ENCODE measurements around the gene COMTD1.

The COMTD1 gene

GRCh38 chr10:75269605-75270004 lies 33.8 kb upstream of the COMTD1 start:
- H3K27ac ChIP-seq (ENCODE audit: low read length): no peak overlapping the region
- H2AFZ ChIP-seq (ENCODE audit: low read depth, low read length): no peak overlapping the region
- no peaks in the 10 kb centered on the region for H3K36me3 ChIP-seq (replicated peaks; ENCODE audit: low read depth, low read length)
- no peaks in the 10 kb centered on the region for H3K9me3 ChIP-seq (ENCODE audit: insufficient read depth, low read length)
- H3K4me2 ChIP-seq (ENCODE audit: low read length): no peak overlapping the region
- no peaks in the 10 kb centered on the region for H3K4me1 ChIP-seq (ENCODE audit: low read length)
- H3K79me2 ChIP-seq (ENCODE audit: low read length): no peaks in the 10 kb centered on the region
- TF ChIP-seq CTCF (IDR thresholded peaks at IDR 0.05; ENCODE audit: low read depth, low read length) (no peak), EZH2phosphoT487 (IDR thresholded peaks at IDR 0.05; ENCODE audit: low read depth) (no peak)
- H3K9ac ChIP-seq (ENCODE audit: low read length): no peak overlapping the region
- H3K4me3 ChIP-seq (ENCODE audit: low read length): no peak overlapping the region
- no peaks in the 10 kb centered on the region for H4K20me1 ChIP-seq (ENCODE audit: insufficient read depth, low read length)
- no peaks in the 10 kb centered on the region for H3K27me3 ChIP-seq (ENCODE audit: low read depth, low read length)

- Histone ChIP-seq H3K9me3 (ENCODE audit: insufficient read depth, low read length) (no peaks in the 10 kb centered on the region), H3K4me2 (ENCODE audit: low read length) (no peak overlapping the region), H3K27me3 (ENCODE audit: low read depth, low read length) (no peaks in the 10 kb centered on the region), H2AFZ (ENCODE audit: low read depth, low read length) (no peak overlapping the region), H3K79me2 (ENCODE audit: low read length) (no peaks in the 10 kb centered on the region), H3K9ac (ENCODE audit: low read length) (no peak overlapping the region), H3K27ac (ENCODE audit: low read length) (no peak overlapping the region), H3K4me3 (ENCODE audit: low read length) (no peak overlapping the region), H3K36me3 (replicated peaks; ENCODE audit: low read depth, low read length) (no peaks in the 10 kb centered on the region), H3K4me1 (ENCODE audit: low read length) (no peaks in the 10 kb centered on the region), H4K20me1 (ENCODE audit: insufficient read depth, low read length) (no peaks in the 10 kb centered on the region)
- no peak for TF ChIP-seq EZH2phosphoT487 (IDR thresholded peaks at IDR 0.05; ENCODE audit: low read depth)
- no peak for TF ChIP-seq CTCF (IDR thresholded peaks at IDR 0.05; ENCODE audit: low read depth, low read length)
Observed at GRCh38 chr10:75266945-75267344, 31.2 kb upstream of the COMTD1 start.

GRCh38 chr10:75265856-75266255 lies 30.1 kb upstream of the COMTD1 start:
- H3K4me1 ChIP-seq (ENCODE audit: low read length): no peaks in the 10 kb centered on the region
- no peak overlapping the region for H3K4me3 ChIP-seq (ENCODE audit: low read length)
- H3K27ac ChIP-seq (ENCODE audit: low read length): no peak overlapping the region

GRCh38 chr10:75263806-75264205 lies 28.0 kb upstream of the COMTD1 start:
- Histone ChIP-seq H3K9me3 (ENCODE audit: insufficient read depth, low read length) (no peaks in the 10 kb centered on the region), H3K27me3 (ENCODE audit: low read depth, low read length) (no peaks in the 10 kb centered on the region), H4K20me1 (ENCODE audit: insufficient read depth, low read length) (no peaks in the 10 kb centered on the region), H3K4me1 (ENCODE audit: low read length) (no peaks in the 10 kb centered on the region), H3K9ac (ENCODE audit: low read length) (no peak overlapping the region), H3K4me2 (ENCODE audit: low read length) (no peak overlapping the region), H3K79me2 (ENCODE audit: low read length) (no peaks in the 10 kb centered on the region), H3K36me3 (replicated peaks; ENCODE audit: low read depth, low read length) (no peaks in the 10 kb centered on the region), H3K27ac (ENCODE audit: low read length) (no peak overlapping the region), H3K4me3 (ENCODE audit: low read length) (no peak overlapping the region), H2AFZ (ENCODE audit: low read depth, low read length) (no peak overlapping the region)
- TF ChIP-seq CTCF (IDR thresholded peaks at IDR 0.05; ENCODE audit: low read depth, low read length) (no peak), EZH2phosphoT487 (IDR thresholded peaks at IDR 0.05; ENCODE audit: low read depth) (no peak)

More at GRCh38 chr10:75265856-75266255, 30.1 kb upstream of the COMTD1 start:
- H3K9me3 ChIP-seq (ENCODE audit: insufficient read depth, low read length): no peaks in the 10 kb centered on the region
- H3K4me2 ChIP-seq (ENCODE audit: low read length): no peak overlapping the region
- H3K27me3 ChIP-seq (ENCODE audit: low read depth, low read length): no peaks in the 10 kb centered on the region
- H2AFZ ChIP-seq (ENCODE audit: low read depth, low read length): no peak overlapping the region
- no peaks in the 10 kb centered on the region for H3K36me3 ChIP-seq (replicated peaks; ENCODE audit: low read depth, low read length)
- TF ChIP-seq EZH2phosphoT487 (IDR thresholded peaks at IDR 0.05; ENCODE audit: low read depth) (no peak), CTCF (IDR thresholded peaks at IDR 0.05; ENCODE audit: low read depth, low read length) (no peak)
- H3K9ac ChIP-seq (ENCODE audit: low read length): no peak overlapping the region
- H3K79me2 ChIP-seq (ENCODE audit: low read length): no peaks in the 10 kb centered on the region
- H4K20me1 ChIP-seq (ENCODE audit: insufficient read depth, low read length): no peaks in the 10 kb centered on the region

All from OCI-LY3 (cell line).